Measurements from ENCODE around the gene KLF11.

The KLF11 gene

GRCh38 chr2:10071176-10071575 is 27.8 kb downstream of the KLF11 start:
- no peak for DNase-seq

DNA sequence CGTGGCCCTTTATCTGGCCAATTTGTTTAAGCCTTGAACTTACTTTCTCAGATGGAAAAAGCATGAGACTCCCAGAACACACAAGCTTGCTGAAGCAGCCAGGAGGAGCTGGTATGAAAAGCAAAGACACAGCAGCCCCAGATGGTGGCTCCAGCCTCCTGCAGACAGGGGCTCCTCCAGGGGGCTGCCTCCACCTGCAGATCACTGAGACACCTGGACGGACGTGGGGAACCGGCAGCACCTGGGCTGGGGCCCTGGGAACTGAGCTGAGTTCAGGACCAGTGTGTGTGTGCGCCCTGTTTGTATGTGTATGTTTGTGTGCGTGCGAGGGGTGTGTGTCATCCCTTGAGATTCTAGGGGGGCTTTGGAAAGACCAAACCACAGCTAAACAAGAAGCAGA is 28.2 kb downstream of the KLF11 start:
- DNase-seq = no peak

GRCh38 chr2:10072656-10073480 is 29.5 kb downstream of the KLF11 start:
- DNase-seq = peak; percentile 73

DNA sequence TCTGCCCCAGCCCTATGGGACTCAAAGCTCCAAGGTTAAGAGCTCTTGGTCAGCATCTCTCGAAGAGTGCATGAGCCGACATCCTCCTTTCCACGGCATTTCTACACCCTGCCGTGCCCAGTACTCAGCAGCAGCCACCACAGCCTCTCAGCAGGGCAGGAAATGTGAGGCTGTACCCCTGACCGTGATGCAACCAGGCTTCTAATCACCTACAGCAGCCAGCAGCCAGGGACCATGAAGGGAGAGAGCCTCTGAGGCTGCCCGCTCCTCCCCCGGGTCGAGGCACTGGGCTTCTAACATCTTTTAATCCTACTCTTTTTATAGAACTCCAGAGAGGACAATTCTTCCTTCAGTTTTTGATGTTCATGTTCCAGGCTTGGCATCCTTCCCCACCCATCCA is 30.4 kb downstream of the KLF11 start:
- no peak for DNase-seq

- no peak for DNase-seq
These were observed 31.8 kb downstream of the KLF11 start for GRCh38 chr2:10075101-10075500.

DNA sequence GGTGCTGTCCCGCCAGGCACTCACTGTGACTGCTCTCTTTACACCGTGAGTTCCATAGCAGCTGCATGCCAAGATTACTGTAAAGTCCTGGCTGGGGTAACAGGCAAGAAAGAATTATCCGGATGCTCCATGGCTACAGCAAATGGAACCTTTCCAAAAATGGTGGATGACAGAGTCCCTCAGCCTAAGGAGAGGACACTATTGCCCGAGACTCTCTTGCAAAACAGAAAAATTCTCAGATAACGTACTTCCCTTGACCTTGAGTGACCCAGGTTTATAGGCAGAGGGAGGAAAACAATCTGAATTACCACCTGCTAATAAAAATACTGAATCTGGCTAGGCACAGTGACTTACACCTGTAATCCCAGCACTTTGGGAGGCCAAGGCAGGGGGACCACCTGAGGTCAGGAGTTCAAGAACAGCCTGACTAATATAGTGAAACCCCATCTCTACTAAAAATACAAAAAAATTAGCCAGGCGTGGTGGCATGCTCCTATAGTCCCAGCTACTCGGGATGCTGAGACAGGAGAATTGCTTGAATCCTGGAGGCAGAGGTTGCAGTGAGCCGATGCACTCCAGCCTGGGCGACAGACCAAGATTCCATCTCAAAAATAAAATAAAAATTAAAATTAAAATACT is 32.3 kb downstream of the KLF11 start:
- DNase-seq = no peak

DNA sequence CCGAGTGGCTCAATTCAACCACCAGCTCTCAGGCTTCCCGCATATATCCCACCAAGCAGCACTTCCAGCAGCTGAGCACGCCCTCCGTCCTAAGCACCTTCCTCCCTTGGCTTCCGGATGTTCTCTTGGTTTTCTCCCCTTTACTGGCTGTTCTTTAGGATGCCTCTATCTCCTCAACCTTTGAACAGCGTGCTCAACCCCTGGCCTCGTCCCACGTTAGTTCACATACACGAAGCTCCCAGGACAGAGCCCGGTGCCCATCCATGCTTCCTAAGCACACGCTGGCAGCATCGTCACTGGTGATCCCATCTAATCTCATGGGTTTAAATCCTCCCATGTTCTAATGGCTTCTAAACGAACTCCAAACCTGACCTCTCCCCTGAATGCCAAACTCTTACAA is 33.2 kb downstream of the KLF11 start:
- no peak for DNase-seq

DNA sequence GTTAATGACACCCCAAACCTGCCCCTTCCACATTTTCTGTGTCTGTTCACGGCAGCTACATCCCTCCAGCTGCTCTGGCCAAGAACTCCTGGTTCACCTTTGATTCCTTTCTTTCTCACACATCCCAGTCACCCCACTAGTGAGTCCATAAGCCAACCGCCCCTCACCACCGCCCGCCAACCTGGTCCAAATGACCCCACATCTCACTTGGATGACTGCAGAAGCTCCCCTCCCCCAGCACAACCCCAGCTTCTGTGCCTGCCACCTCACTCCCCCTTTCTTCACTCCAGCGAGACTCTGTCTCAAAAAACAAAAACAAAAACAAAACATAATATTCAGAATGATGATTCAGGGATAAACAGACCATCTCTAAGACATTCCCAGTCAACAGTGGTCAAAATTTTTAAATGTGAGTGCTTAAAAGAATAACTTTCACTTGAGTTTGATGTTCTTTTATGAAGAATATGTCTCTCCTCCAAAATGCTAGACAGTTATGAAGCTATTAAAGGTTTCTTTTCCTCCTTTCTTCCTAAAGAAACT is 33.7 kb downstream of the KLF11 start:
- DNase-seq = no peak

- no peak for DNase-seq
These were observed 34.7 kb downstream of the KLF11 start for GRCh38 chr2:10078001-10078400.

GRCh38 chr2:10078704-10079265 is 35.4 kb downstream of the KLF11 start:
- DNase-seq = no peak

GRCh38 chr2:10079266-10079869 is 36.0 kb downstream of the KLF11 start:
- no peak for DNase-seq

- DNase-seq = no peak
These were observed 36.7 kb downstream of the KLF11 start, which contains the start of gene CYS1 for GRCh38 chr2:10079870-10080535. Gene CYS1 (minus strand): TSS chr2:10080411. CDS start chr2:10080223, 188 bp downstream.

DNA sequence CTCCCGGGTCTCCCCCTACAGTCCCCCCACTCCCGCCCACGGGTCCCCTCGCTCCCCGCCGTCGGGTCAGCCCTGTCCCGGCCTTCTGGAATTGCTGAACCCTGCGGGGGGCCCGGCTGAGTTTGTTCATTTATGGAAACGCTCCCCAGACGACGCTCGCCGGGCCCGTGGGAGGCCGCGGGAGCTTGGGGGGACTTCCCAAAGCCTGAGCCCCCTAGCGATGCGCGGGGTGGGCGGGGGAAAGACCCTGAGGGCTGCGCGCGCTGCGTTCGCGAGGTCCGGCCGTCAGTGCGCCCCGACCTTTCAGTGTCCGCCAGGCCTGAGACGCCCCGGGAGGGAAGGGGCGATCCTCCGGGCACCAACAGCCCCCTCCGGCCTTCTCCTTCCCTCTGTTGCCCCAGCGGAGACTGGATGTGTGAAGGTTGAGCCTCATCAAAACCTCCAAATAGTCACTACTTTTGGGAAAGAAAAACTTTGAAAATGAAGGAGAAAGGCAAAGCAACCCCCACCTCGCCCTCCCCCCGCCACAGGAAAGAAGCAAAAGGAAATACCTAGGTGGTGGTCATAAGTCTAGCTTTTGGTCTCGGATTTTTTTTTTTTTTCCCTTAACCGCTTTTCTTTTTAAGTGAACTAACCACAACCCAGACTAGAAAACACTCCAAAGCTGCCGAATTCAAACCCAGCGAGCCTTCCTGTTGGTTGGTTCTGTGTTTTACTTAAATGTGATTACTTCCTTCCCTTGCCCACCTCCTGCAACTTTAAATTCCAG is 37.4 kb downstream of the KLF11 start:
- DNase-seq = no peak

GRCh38 chr2:10083046-10083445 is 39.7 kb downstream of the KLF11 start:
- DNase-seq = no peak

DNA sequence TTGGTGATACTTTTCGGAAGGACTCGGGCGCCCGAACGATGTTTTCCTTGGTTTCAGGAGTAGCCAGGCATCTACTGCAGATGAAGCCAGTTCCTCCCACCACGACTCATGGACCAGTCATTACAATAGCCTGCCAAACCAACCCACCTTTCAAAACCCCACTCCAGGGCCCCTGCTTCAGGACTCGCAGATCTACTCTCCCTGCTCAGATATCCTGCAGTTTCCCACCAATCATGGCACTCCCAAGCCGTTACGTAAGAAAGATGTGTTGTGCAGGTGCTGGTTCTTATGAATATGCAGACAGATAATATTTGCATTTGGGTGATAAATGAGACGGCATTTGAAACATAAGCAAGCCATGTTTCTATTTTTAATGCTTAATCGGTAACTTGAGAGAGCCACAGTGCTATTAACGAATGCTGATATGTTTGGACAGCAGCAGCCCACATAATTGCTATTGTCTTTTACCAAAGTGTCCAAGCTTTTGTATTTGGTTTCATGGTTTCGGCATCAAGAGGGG is 40.4 kb downstream of the KLF11 start:
- DNase-seq = no peak

DNA sequence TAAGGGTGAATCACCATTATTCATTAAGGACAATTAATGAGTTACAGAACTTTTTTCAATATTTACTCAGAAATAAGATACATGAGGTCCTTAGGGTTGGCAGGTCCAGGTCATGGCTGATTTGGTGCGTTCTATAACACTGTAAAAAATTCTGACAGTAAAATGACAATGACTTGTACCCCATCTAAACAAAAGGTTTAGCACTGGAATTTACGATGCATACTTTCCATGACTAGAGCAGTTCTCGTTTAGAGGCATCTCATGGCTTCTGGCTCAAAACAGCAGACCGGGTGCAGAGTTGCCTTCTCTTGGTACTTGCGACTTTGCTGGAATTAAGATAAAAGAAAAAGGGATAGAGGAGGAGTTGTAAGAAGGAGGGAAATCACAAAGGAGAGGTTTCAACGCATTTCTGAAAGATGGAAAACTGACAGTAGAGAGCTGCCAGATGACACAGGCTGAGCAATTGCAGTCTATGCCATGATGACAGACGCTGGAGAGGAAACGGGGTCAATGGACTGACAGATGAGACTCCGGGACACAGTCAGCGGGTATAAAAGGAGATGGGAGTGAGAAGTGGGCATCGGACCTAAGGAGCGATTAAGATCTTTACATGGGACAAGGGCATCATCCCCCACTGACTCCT is 41.0 kb downstream of the KLF11 start:
- DNase-seq = no peak

DNA sequence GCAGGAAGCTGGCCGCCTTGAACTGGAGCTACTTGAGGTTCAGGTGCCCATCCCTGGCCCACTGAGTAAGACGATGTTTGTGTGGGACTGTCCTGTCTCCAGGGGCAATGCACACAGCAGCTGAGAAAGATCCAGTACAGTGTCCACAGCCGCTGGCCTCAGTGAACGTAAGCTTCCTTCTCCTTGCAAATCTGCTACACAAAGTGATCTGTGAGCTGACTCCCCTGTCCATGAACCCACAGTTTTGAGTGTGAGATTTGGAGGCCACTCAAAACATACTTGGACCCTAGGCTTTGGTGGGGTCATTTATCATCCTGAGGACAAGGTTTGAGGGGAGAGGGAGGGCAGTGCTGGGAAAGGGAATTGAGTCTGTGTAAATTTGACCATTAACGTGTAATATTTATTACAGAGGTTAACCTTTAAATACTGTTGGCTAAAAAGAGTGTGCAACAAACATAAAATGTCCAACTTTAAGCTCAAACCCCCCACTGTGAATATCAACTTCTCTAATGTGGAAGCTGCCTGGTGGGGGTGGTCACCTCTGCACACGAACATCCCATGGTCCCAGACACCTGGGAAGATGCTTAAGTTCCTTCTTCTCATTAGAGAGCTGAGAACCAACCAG is 41.8 kb downstream of the KLF11 start:
- no peak for DNase-seq

GRCh38 chr2:10085668-10086059 is 42.3 kb downstream of the KLF11 start:
- DNase-seq = no peak

- DNase-seq = no peak
These were observed 43.6 kb downstream of the KLF11 start for GRCh38 chr2:10086950-10087349.

GRCh38 chr2:10087360-10087759 is 44.0 kb downstream of the KLF11 start:
- DNase-seq = no peak
